Loucy (cell line): Measurements from ENCODE around the gene TTC21A.
"Not testable (repeated sequence)": the region's sequence is repeated elsewhere in the genome, so short reads cannot be mapped to it uniquely, and the experiment has no call there.

Experiments used
- EZH2phosphoT487 ChIP-seq: fragments of 200-600 bp; IDR thresholded peaks from 2 replicates; pipeline ENCODE4 v1.6.1; 2018; ENCODE audit warnings: antibody characterized with exemption, mild to moderate bottlenecking, moderate library complexity, borderline replicate concordance
- TF ChIP-seq, protein P1 (sequence below): fragments of 200-600 bp; sonication (generic); conservative IDR thresholded peaks from 2 replicates; pipeline ENCODE4 v1.5.1; 2014; ENCODE audit warnings: mild to moderate bottlenecking, antibody characterized with exemption, low read length

GRCh38 chr3:39170877-39171276, 63.4 kb downstream of the TTC21A start:
- TF ChIP-seq, protein P1, sequence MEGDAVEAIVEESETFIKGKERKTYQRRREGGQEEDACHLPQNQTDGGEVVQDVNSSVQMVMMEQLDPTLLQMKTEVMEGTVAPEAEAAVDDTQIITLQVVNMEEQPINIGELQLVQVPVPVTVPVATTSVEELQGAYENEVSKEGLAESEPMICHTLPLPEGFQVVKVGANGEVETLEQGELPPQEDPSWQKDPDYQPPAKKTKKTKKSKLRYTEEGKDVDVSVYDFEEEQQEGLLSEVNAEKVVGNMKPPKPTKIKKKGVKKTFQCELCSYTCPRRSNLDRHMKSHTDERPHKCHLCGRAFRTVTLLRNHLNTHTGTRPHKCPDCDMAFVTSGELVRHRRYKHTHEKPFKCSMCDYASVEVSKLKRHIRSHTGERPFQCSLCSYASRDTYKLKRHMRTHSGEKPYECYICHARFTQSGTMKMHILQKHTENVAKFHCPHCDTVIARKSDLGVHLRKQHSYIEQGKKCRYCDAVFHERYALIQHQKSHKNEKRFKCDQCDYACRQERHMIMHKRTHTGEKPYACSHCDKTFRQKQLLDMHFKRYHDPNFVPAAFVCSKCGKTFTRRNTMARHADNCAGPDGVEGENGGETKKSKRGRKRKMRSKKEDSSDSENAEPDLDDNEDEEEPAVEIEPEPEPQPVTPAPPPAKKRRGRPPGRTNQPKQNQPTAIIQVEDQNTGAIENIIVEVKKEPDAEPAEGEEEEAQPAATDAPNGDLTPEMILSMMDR = not testable (repeated sequence)
- TF ChIP-seq EZH2phosphoT487 = not testable (repeated sequence)
